Activated naive CD8-positive, alpha-beta T cell treated with anti-CD3 and anti-CD28 coated beads, Interleukin-2, amount 50 U/mL, for 24 hours (primary cell): ENCODE measurements around the gene TCF4.

ENCODE experiments used
- ATAC-seq: fragments of 150-1000 bp; cut with Tn5 transposase; one replicate; pipeline ENCODE4 v1.10.0; 2021
- DNase-seq: peaks from one replicate; pipeline ENCODE4 v3.0.0; 2021
- H3K27ac Mint-ChIP-seq: one replicate; pipeline ENCODE4 v1.8.0; 2021; ENCODE audit warnings: mild to moderate bottlenecking, mixed read lengths
- H3K27me3 Mint-ChIP-seq: one replicate; pipeline ENCODE4 v1.8.0; 2021; ENCODE audit warnings: mixed read lengths
- H3K36me3 Mint-ChIP-seq: one replicate; pipeline ENCODE4 v1.8.0; 2021; ENCODE audit warnings: low read depth, mixed read lengths
- H3K4me1 Mint-ChIP-seq: one replicate; pipeline ENCODE4 v1.8.0; 2021; ENCODE audit warnings: mixed read lengths
- H3K4me3 Mint-ChIP-seq: one replicate; pipeline ENCODE4 v1.8.0; 2021; ENCODE audit warnings: mild to moderate bottlenecking, moderate library complexity, mixed read lengths
- H3K9me3 Mint-ChIP-seq: one replicate; pipeline ENCODE4 v1.8.0; 2021; ENCODE audit warnings: mixed read lengths

Gene TCF4

GRCh38 chr18:55593888-55594287 is 5.9 kb upstream of the TCF4 start:
- Mint-ChIP-seq H3K4me1 (peaks cover 9% of the 10 kb centered on the region), H3K4me3 (no peak overlapping the region), H3K27me3 (peaks cover 15% of the 10 kb centered on the region), H3K9me3 (peaks cover 7% of the 10 kb centered on the region), H3K36me3 (peaks cover 1% of the 10 kb centered on the region), H3K27ac (no peak overlapping the region)
- no peak for ATAC-seq
- no peak for DNase-seq

DNA sequence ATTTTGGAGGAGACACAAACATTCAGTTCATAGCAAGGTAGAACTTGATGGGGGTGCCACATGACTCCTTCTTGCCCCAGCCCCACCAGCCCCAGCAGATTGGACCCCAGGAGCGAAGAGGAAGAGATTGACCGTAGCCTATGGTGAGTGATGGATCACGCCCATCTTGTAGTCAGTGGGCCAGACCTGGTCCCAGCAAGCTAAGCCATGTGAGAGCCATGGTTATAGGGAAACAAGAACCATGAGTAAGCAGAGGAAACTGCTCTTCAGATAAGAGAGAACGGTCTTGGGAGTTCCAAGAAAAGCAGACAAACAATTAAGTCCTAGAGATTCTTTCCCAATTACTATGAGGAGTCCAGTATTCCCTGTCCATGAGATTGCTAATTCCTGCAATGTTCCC is 4.6 kb upstream of the TCF4 start:
- H3K27ac Mint-ChIP-seq = no peak overlapping the region
- DNase-seq (no peak), ATAC-seq (no peak)
- peaks cover 20% of the 10 kb centered on the region for H3K27me3 Mint-ChIP-seq
- H3K36me3 Mint-ChIP-seq = peaks cover 1% of the 10 kb centered on the region
- H3K4me1 Mint-ChIP-seq = peaks cover 16% of the 10 kb centered on the region
- H3K4me3 Mint-ChIP-seq = no peak overlapping the region
- H3K9me3 Mint-ChIP-seq = peaks cover 4% of the 10 kb centered on the region

DNA sequence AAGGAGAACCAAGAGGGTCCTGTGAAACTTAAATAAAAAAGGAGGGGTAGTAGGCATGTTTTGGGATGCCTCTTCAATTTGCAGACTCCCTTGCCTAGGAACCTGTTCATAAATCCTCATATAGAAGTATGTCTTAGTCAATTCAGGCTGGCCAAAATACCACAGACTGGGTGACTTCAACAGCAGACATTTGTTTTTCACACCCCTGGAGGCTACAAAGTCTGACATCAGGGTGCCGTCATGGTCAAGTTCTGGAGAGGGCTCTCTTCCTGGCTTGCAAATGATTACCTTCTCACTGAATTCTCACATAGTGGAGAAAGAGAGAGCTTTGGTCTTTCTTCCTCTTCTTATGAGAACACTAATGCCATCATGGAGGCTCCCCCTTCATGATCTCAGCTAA is 4.1 kb upstream of the TCF4 start:
- Mint-ChIP-seq H3K9me3 (peaks cover 3% of the 10 kb centered on the region), H3K36me3 (peaks cover 1% of the 10 kb centered on the region), H3K27me3 (peaks cover 24% of the 10 kb centered on the region), H3K4me1 (peaks cover 18% of the 10 kb centered on the region), H3K27ac (no peak overlapping the region), H3K4me3 (no peak overlapping the region)
- DNase-seq = no peak
- ATAC-seq = no peak

DNA sequence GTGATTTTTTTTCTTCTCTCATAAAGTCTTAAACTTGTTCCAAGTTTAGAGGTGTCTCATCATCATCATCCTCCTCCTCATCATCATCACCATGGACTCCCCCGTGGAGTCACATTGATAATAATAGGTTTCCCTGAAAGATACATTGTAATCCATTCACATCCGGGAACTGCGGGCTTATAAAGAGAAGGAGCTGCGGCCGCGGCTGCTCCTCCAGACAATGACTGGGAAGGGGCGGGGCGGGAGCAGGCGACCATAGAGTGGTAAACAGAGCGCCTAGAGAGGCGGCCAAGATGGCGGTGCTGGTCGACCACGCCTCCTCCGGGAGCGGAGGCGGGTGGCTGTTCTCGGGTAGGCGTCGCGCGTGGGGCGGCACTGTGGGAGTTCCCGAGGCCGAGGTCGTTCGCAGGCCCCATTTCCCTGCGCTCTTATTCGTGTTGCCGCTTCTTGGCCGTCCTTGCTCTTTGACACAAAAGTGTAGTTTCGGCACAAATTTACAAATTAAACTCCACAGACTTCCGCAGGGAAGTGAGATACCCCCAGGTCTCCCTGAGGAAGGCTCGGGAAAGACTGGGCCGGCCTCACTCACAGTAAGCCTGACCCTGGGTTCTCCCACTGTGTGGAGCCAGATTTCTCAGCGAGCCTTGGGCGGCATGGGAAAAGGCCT is 1.8 kb upstream of the TCF4 start:
- peak; percentile 83 for ATAC-seq
- H3K9me3 Mint-ChIP-seq = no peaks in the 10 kb centered on the region
- peak overlapping the region; percentile 88 for H3K4me3 Mint-ChIP-seq
- DNase-seq = peak; percentile 79
- H3K27me3 Mint-ChIP-seq = peaks cover 46% of the 10 kb centered on the region
- H3K27ac Mint-ChIP-seq = peak overlapping the region; percentile 37
- peaks cover 28% of the 10 kb centered on the region for H3K4me1 Mint-ChIP-seq
- peaks cover 1% of the 10 kb centered on the region for H3K36me3 Mint-ChIP-seq

DNA sequence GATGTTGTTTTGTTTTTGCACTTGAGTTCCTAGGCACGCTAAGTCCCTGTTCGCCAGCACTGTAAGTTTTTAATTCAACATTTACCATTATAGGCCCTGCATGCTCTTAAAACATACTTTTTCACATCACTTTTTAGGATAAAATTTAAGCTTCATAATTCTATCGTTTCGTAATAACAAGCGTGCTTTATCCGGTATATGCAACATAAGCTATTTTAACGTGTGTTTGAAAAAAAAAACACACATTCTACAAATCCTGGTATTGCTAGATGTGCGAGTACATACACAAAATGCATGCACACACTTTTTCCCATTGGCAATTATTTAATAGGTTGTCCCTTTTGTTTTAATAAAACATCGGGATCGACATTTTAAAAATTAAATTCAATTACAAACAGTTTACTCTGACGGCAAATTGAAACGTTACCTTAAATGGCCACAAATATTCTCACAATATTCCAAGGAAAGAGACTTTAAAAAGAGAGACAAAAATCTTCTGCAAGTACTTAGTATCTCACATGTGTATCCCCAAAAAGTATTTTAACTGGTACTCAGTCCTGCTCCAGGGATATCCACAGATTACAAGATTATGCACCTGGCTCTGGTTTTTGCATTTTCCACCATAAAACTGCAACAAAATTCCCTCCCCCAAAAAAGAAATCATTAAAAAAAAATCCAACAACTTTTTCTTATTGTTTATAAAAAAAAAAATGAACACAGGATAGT is 1.0 kb upstream of the TCF4 start:
- Mint-ChIP-seq H3K36me3 (peaks cover 1% of the 10 kb centered on the region), H3K27ac (peak overlapping the region; percentile 81), H3K9me3 (no peaks in the 10 kb centered on the region), H3K4me1 (peaks cover 28% of the 10 kb centered on the region), H3K4me3 (peak overlapping the region; percentile 88), H3K27me3 (peaks cover 48% of the 10 kb centered on the region)
- no peak for ATAC-seq
- DNase-seq = no peak

DNA sequence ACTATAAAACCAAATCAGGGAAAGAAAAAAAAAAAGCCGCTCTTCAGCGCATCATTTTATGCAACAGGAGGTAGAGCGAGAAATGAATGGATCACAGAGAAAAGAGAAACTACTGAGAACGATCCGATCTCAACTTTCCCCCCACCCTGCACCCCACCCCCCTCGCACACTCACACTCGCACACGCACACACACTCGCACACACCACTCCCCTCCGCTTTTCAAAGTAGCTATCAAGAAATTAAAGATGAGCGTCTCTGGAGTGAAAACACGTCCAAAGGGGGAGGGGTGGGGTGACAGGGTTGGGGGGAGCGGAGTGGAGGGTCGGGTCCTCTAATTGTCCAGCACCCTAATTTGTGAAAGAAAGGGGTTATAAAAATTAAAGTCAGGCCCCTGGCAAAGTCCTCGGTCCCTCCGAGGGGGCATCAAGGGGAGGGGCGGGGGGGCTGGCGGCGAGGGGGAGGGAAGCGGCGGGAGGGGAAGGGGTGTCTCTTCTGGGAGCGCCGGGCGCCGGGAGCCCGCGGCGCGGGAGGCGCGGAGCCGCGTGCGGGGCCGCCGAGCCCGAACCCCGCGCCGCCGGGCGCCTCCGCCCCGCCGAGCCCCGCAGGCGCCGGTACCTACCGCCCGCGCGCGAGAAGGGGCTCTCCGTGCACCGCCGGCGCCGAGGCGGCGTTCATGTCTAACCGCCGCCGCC is 428 bp downstream of the TCF4 start:
- Mint-ChIP-seq H3K27me3 (peaks cover 52% of the 10 kb centered on the region), H3K4me1 (peaks cover 28% of the 10 kb centered on the region), H3K36me3 (peaks cover 1% of the 10 kb centered on the region), H3K9me3 (no peaks in the 10 kb centered on the region), H3K4me3 (peak overlapping the region; percentile 88), H3K27ac (peak overlapping the region; percentile 65)
- DNase-seq (peak; percentile 3), ATAC-seq (peak; percentile 42)

- Mint-ChIP-seq H3K4me3 (peak overlapping the region; percentile 77), H3K27me3 (peaks cover 50% of the 10 kb centered on the region), H3K36me3 (peaks cover 1% of the 10 kb centered on the region), H3K9me3 (no peaks in the 10 kb centered on the region), H3K4me1 (peaks cover 28% of the 10 kb centered on the region), H3K27ac (no peak overlapping the region)
- no peak for DNase-seq
- no peak for ATAC-seq
Observed at GRCh38 chr18:55585920-55586561, 2.0 kb downstream of the TCF4 start.

DNA sequence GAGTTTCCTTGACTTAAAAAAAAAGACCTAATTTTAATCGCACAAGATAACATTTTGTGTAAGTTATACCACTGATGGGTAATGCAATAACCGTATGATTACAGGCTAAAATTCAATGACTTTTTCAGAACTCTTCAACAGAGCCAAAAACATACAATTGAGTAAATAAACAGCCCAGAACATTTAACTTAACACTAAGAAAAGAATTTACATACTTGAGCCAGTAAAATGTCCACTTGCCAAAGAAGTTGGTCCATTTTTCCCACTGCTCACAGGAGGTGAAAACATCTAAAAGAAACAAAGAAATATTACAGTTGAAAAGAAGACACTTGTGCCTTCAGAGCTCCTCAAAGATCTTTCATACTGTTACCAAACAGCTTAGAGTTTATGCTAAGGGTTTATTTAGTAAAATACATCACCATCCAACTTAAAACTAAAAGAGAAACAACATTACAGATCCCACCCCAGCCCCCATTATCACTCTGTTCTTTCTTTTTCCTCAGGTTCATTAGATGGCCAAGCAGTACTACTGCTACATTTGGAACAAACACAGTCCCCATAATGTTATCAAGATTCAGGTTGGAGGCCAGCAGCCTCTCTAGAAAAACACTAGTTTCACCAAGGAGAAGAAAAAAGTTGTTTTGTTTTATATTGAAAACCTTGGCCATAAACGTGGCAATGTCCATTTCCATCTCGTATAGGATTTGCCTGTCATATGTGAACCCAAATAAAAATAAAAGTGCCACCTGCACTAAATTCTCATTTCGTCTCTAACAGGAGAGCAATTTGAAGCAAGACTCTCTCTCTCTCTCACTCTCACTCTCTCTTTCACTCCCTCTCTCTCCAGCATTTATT is 2.7 kb downstream of the TCF4 start:
- Mint-ChIP-seq H3K27me3 (peaks cover 44% of the 10 kb centered on the region), H3K4me1 (peaks cover 28% of the 10 kb centered on the region), H3K36me3 (peaks cover 1% of the 10 kb centered on the region), H3K9me3 (no peaks in the 10 kb centered on the region), H3K4me3 (peak overlapping the region; percentile 49), H3K27ac (no peak overlapping the region)
- no peak for ATAC-seq
- DNase-seq = no peak

- Mint-ChIP-seq H3K4me3 (no peak overlapping the region), H3K27me3 (peaks cover 40% of the 10 kb centered on the region), H3K27ac (no peak overlapping the region), H3K36me3 (no peaks in the 10 kb centered on the region), H3K4me1 (peaks cover 22% of the 10 kb centered on the region), H3K9me3 (no peaks in the 10 kb centered on the region)
- DNase-seq (no peak), ATAC-seq (no peak)
Observed at GRCh38 chr18:55584201-55584600, 3.8 kb downstream of the TCF4 start.

DNA sequence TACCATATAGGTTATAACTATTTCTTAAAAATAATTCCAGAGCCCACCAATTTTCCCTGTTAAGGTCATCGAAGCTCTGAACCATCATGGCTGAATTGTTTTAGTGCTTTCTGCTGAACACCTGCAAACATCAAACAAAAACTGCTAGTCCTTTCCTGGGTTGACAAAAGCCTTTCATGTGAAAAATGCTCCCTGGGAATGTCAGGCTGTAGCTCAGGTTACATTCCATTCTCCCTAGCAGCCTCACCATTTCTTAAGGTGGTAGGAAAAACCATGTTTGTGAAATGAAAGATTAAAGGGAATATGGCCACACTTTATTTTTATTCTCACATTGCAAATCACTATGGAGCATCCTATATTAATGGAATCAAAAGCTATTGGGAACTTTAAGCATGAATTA is 5.7 kb downstream of the TCF4 start:
- Mint-ChIP-seq H3K36me3 (no peaks in the 10 kb centered on the region), H3K4me1 (peaks cover 12% of the 10 kb centered on the region), H3K27ac (no peak overlapping the region), H3K9me3 (no peaks in the 10 kb centered on the region), H3K4me3 (no peak overlapping the region), H3K27me3 (peaks cover 29% of the 10 kb centered on the region)
- ATAC-seq (no peak), DNase-seq (no peak)

- Mint-ChIP-seq H3K36me3 (no peaks in the 10 kb centered on the region), H3K9me3 (no peaks in the 10 kb centered on the region), H3K4me3 (no peak overlapping the region), H3K4me1 (no peaks in the 10 kb centered on the region), H3K27me3 (peaks cover 5% of the 10 kb centered on the region), H3K27ac (no peak overlapping the region)
- ATAC-seq (no peak), DNase-seq (no peak)
Observed at GRCh38 chr18:55579501-55580270, 8.3 kb downstream of the TCF4 start.

DNA sequence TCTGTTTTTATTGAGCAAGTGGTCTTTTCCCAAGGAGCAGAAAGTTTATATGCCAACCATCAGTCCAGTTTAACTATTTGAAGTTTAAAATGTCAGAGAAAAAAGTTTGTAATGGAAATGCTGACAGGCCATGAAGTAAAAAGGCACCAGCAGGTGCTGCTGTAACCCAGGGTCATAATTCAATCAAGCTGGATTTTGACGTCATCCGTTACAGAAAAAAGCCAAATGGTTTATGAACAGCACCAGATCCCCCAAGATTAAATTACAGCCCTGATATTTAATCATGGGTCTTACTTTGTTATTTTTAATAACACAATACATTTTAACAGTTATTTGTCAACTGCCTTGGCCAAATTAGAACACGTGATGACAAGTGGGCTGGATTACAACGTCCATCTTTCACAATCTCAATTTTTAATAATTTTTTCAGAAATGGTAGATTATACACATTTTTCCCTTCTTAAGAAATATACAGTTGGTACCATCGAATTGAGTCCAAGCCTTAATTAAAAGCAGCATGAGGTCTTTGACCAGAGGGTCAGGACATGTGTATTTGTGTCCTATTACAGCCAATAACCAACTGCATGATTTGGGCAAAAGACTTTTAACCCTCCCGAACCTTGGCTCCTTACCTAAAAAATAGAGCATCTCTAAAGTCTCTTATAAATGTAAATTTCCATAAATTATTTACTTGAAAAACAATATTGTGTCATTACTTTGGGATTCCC is 10.0 kb downstream of the TCF4 start:
- ATAC-seq (no peak), DNase-seq (no peak)
- Mint-ChIP-seq H3K4me1 (no peaks in the 10 kb centered on the region), H3K36me3 (no peaks in the 10 kb centered on the region), H3K27me3 (no peaks in the 10 kb centered on the region), H3K9me3 (no peaks in the 10 kb centered on the region), H3K27ac (no peak overlapping the region), H3K4me3 (no peak overlapping the region)

DNA sequence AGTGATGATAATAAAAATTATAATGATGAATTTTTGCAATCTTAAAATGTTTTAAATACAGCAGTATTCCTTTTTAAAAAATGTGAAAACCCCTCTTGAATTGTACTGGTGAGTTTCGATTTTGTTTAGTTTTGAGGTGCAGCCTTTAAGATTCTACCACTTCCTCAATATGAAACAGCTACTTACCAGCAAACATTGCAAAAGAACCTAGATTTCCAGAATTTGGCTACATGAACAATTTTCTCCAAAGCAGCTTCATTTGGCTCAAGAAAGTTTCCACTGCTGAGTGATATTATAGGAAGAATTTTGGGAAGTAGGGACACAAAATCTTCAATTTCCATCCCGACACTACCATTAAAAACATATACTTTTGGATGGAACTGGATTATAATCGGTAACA is 12.0 kb downstream of the TCF4 start:
- H3K27me3 Mint-ChIP-seq = no peaks in the 10 kb centered on the region
- no peaks in the 10 kb centered on the region for H3K9me3 Mint-ChIP-seq
- no peak overlapping the region for H3K4me3 Mint-ChIP-seq
- DNase-seq (no peak), ATAC-seq (no peak)
- H3K27ac Mint-ChIP-seq = no peak overlapping the region
- no peaks in the 10 kb centered on the region for H3K36me3 Mint-ChIP-seq
- H3K4me1 Mint-ChIP-seq = peaks cover 3% of the 10 kb centered on the region
